HG02885 (cell line): Measurements from ENCODE around the gene NOL12.
"Not testable (repeated sequence)": the region's sequence is repeated elsewhere in the genome, so short reads cannot be mapped to it uniquely, and the experiment has no call there.

Experiments used
- ATAC-seq: cut with Tn5 transposase; IDR thresholded peaks from one replicate; pipeline ENCODE4 v1.9.1; 2021; ENCODE audit warnings: mild to moderate bottlenecking; ENCODE audit not compliant: unreplicated experiment, poor library complexity

The NOL12 gene

GRCh38 chr22:37686002-37686982, at the start of gene NOL12:
NOL12 (plus strand) TSS chr22:37686343; CDS start chr22:37686393, 50 bp downstream.
- ATAC-seq, result peak; percentile 75

- ATAC-seq, result no peak
Observed at GRCh38 chr22:37636949-37637273, 49.2 kb upstream of the NOL12 start.

- ATAC-seq, result no peak
Observed at GRCh38 chr22:37638391-37639069, 47.6 kb upstream of the NOL12 start.

- no peak for ATAC-seq
Observed at GRCh38 chr22:37639070-37639760, 46.9 kb upstream of the NOL12 start, which contains the start of gene SH3BP1. SH3BP1 (plus strand) TSS chr22:37639669; CDS start chr22:37639788, 119 bp downstream.

- ATAC-seq, result no peak
Observed at GRCh38 chr22:37639771-37640590, 46.2 kb upstream of the NOL12 start.

GRCh38 chr22:37640591-37641560, 45.3 kb upstream of the NOL12 start:
- ATAC-seq, result no peak

GRCh38 chr22:37641561-37641949, 44.6 kb upstream of the NOL12 start:
- ATAC-seq, result no peak

- ATAC-seq, result peak; percentile 52
Observed at GRCh38 chr22:37643225-37643847, 42.8 kb upstream of the NOL12 start.

- no peak for ATAC-seq
Observed at GRCh38 chr22:37647317-37647716, 38.8 kb upstream of the NOL12 start.

- no peak for ATAC-seq
Observed at GRCh38 chr22:37647928-37648327, 38.2 kb upstream of the NOL12 start.

GRCh38 chr22:37650463-37651136, 35.5 kb upstream of the NOL12 start:
- ATAC-seq, result no peak

GRCh38 chr22:37654563-37655251, 31.4 kb upstream of the NOL12 start:
- no peak for ATAC-seq

GRCh38 chr22:37655252-37655563, 30.9 kb upstream of the NOL12 start:
- ATAC-seq, result no peak

- not testable (repeated sequence) for ATAC-seq
Observed at GRCh38 chr22:37656583-37656982, 29.6 kb upstream of the NOL12 start.

- no peak for ATAC-seq
Observed at GRCh38 chr22:37657590-37658132, 28.5 kb upstream of the NOL12 start.

GRCh38 chr22:37658133-37659065, 27.7 kb upstream of the NOL12 start, which contains the start of gene PDXP:
PDXP (plus strand) TSS chr22:37658723; CDS start chr22:37658783, 60 bp downstream.
- peak; percentile 85 for ATAC-seq
